Left forelimb (tissue), 1 donor: ENCODE results near the gene SNAI3.

Experiments used
- DNase-seq: peaks from one replicate; pipeline ENCODE4 v3.0.0-alpha.2; 2018; ENCODE audit warnings: low spot score

Gene SNAI3

DNA sequence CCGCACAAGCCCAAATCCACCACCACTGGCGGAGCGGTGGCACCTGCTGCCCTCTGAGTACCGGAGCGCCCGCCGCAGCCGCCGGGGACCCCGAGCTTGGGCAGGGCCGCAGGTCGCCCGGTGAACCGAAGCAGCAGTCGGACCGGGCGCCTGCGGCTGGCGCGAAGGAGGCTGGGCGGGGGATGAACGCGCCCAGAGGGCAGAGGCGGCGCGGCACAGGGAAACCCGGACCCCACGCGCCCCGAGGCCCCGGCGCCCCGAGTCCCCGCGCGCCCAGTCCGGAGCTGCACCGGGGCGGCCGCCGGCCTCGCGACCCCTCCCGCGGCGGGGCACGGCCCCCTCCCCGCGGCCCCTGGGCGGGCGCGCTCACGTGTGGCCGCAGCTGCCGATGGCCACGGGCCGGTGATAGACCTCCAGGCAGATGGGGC lies 19.5 kb upstream of the SNAI3 start:
- no peak for DNase-seq

DNA sequence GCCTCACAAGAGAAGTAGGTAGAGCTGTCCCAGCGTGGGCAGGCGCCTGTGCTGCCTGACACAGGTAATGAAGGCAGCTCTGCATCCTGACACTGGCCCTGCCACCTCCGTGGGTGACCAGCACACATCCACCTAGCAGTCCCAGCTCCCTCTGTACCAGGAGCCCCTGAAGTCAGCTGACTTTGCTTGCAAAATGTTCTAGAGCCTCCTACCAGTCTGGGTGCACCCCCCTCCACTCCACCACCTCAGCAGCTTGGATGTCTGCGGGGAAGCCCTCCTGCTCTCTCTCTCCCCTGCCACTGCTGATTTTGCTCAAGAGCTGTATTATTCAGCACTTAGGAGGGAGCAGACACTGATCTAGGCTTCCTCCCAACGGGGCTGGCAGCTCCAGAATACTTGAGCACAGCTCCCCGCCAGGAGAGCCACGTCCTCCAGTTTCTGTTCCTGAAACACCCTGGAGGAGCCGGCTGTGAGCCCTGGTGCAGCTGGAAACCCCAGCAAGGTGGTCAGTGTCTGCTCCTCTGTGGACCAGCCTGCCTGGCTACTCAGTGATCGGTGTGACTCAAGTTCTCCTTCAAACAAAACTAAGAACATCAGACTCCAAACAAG lies 18.9 kb upstream of the SNAI3 start:
- no peak for DNase-seq

DNA sequence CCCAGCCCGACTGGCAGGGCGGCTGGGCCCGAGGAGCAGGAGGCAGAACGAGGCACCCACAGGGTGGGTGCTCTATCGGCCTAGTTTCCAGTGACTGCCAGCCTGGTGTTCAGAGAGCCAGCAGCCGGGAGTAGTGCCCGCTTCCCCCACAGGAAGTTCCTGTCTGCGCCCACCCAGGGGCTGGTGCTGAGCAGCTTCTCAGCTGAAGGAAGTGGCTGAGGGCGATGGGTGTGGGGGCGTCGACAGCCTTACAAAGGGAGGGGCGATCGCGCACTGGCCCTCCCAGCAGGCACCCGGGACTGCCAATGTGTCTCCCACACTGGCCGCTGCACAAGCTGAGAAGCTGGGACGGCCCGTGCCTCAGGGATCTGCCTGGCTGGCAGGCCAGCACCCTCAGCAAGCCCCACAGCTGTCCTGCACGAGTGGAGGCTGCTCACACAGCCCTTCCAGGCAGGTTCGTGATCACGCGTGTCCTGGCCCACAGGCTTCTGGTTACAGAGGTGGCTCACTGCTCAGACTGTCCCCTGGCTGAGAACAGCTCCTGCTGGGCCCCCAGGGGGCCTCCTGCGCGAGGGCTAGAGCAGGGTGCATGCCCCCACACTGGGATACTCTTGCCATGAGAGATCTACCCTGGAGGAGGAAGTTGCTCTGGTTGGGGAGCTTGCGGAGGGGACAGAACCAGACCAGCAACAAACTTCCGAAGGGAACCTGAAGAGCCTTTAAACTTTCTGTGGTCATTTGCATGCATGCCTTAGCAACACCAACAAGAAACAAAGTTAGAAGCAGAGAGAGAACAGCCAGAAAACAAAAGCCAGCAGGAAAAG lies 17.4 kb upstream of the SNAI3 start:
- DNase-seq: no peak

DNA sequence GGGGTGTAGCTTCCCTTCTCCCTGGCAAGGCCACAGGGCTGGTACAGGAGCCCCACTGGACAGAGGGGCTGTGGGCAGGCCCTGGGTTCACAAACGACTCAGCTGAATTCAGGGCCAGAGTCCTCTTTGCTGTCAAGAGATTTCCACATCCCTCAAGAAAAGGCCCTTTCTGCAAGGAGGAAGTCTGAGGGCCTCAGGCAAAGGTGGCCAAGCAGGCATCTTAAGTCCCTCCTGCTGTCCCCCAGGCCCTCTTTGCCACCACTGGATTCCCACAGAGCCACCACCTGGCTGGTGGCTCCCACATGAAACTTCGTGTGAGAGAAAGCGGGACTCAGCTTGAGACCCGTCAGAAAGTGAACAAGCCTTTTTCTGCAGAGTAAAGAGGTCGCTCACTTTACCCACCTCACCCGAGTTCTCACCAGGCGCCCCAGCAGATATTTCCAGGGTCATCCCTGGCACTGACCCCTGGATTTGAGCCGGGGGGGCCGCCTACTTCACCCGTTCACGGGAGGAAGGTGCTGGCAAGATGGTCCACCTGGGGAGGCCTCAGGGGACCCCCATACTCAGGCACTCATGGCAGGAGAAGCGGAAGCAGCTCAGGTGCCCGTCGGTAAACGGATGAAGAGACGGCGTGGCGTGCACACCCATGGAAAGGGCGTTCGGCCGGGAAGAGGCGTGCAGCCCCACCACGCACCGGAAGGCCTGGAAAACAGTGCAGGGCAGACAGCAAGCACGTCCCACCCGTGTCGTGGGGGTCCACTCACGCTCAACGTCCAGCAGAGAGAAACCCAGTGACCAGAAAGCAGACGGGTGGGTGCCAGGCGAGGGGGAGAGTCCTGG lies 16.3 kb upstream of the SNAI3 start:
- DNase-seq: no peak

DNA sequence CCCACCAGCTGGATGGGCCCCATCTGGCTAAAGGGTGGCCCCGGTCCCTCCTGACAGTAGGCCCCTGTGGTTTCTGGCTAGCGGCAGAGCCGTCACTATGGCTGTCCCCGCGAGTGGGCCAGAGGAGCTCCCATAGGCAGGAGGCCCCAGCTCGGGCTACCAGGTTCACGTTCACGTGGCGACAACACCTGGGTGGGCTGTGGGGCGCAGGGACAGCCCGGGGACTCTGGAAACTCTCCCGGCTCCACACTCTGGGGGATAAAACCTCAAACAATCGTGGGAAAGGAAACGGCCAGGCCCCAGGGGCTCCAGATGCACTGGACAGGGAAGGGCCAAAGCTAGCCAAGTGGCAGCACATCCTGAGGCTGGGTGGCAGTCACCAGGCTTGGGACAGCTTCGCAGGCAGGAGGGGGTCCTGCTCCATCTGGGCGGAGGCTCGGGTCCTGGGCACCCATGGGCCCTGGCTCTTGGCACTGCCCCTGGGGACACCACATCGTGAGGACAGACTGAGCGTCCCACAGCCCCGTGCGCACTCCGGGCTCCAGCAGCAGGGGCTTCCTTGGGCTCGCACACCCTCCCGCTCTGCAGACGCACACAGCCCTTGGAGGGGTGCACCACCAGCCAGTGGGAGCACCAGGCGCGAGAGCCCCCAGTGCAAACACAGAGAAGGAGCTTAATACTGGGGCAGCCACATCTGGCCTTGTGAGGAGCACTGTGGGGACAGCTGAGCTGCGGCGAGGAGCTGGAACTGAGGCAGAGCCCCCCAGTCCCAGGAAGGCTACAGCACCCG lies 15.5 kb upstream of the SNAI3 start:
- DNase-seq: no peak

DNA sequence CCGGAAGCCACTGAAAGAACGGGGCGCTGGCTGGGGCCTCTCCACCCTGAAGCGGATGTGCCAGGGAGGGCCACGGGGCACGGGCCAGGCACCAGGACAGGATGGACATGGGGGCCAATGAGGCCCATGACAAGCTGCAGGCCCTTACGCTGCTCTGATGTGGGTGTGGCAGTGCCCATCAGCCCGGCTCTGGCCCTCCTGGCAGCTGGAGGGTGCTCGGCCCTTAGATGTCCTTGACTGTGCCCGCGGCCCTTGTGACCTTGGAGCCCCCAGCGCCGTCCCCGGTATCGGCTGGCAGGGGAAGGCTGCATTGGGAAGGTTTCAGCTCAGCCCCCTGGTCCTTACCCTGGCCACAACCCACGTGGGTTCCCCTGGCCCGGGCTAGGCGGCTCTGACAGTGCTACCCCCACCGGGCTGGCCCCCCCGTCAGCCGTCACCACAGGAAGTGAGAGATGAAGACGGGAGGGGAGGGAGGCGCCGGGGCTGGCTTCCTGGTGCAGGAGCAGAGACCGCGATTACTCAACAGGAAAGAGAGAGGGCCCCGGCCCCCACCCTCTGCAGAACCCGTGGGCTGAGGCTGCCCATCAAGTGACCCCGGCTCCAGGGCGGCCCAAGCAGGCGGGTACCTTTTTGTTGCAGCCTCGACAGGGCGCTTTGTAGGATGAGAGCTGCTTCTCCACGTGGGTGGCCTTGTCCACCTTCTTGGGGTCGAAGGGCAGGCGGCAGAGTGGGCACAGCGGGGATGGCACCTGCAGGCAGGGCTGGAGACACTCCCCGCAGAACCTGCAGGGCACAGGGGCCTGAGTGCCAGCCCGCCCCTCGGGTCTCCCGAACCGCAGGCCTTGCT lies 14.6 kb upstream of the SNAI3 start:
- DNase-seq: no peak

DNA sequence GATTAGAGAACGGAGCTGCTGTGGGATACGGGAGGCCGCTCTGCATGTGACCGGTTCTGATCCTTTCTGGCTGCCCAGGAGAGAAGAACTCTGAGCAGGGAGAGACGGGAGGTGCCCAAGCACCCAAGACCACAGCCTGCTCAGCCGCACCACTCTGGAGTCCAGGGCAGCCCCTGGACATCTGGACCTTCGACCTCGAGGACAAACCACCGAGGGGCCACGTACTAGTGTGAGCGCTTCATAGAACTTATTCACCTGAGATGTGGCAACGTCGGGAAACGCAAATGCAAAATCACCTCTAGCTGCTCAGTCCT lies 14.0 kb upstream of the SNAI3 start:
- no peak for DNase-seq

DNA sequence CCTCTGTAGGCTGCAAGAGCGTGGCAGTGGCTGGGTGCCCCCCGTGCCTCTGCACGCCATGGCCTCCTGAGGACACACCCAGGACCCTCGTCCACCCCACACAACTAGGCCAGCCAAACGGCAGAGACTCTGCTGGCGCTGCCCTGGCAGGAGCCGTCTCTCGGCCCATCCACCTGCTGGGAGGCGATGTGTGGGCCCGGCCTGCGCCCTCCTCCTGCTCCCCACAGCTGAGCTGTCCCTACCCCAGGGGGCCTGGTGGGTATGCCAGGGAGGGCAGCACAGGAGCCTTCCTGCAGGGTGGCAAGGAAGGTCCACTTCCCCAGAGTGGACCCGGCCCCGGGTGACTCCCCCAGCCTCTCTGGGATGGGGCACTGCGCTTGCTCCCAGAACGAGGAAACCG lies 12.9 kb upstream of the SNAI3 start:
- no peak for DNase-seq

DNA sequence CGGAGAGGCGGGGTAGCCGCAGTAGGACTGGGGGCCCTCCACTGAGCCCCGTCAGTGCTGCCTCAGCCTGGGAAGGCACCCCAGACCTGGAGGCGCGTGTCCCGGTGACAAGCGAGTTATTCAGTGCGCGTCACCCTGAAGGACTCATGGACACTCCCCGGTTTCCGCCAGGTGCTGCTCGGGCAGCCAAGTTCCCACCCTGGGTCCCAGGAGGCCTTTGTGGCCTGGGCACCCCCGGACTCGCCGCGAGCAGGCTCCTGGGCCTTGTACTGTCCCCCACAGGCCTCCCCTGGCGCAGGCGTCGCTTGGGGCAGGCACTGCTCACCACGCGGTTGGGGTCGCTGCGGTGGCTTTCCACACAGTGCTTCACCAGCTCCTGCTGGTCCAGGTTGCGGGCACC lies 12.3 kb upstream of the SNAI3 start:
- DNase-seq: no peak

DNA sequence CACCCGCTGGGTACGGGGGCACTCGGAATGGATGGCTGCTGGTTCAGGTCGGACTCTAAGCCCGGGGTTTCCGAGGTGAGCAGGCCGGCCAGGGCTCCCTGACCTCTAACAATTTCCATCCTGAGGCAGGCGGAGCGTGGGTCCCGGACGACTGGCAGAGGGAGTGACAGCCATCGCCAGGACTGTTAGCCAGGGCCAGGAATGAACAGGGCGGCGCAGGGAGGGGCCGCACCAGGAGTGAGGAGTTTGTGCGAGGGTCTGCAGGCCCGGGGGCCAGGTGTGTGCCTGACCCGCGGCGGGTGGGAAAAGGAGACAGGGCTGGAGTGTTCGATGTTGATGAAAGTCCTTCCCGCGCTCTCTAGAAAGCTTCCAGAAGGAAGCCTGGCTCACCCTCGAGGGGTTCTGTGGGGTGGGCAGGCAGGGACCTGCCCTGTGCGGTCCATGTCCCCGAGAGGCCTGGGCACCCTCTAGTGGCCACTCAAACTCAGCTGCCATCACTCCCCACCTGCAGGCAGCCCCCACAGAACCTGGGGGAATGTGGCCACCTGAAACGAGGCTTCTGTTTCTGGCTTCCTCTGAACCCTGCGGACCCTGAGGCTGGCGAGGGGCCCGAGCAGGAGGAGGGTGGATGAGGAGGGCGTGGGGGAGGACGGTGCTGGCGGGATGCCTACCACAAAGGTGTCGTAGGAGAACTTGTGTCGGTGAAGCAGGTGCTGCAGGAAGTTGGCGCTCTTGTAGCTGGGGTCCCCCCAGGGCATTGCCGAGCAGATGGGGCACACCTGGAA lies 11.7 kb upstream of the SNAI3 start:
- no peak for DNase-seq

DNA sequence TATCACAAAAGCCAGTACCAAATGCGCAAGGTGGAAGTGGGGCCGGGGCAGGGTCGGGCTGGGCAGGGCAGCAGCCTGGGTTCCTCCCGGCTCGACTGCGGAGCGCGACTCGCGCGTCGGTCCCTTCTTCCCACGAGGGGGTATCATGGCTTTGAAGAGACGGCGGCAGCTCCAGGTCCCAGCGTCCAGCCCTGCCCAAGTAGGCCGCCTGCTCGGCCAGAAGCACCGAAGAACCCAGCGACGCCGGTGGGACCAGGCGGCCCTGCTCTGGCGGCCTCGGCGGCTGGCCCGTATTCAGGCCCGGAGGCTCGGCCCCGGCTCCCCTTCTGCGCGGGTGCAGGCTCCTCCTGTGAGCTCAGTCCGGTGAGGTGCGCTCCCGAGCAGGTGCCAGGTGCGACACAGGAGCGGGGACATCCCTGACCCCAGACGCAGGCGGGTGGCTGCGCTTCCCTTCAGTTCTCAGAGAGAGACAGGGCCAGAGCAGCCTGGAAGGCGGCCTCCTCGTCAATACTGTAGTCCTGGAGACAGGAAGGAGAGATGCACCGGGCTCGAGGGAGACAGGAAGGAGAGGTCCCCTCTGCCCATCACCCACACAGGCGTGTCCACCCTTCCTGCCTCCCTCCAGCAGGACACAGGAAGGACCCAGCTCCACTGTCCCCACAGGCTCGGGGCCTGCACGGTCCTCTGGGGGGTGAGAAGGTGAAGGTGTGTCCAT lies 11.0 kb upstream of the SNAI3 start:
- DNase-seq: no peak

DNA sequence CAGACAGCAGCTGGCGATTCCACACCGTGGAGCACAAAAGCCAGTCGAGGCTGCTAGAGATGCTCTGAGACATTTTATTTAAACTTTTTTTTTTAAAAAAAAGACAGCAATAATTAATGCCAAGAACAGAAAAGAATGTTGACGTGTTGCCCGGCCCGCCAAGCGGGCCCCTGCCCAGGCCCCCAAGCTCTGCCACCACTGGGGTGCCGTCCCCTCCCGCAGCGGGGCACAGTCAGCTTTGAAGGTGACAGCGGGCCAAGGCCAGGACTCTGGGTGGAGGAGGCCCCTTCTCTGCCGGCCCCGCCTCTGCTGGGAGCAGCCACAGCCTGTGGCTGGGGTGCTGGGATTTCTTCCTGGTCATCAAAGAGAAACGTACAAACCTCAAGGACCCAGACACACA lies 10.1 kb upstream of the SNAI3 start:
- no peak for DNase-seq

DNA sequence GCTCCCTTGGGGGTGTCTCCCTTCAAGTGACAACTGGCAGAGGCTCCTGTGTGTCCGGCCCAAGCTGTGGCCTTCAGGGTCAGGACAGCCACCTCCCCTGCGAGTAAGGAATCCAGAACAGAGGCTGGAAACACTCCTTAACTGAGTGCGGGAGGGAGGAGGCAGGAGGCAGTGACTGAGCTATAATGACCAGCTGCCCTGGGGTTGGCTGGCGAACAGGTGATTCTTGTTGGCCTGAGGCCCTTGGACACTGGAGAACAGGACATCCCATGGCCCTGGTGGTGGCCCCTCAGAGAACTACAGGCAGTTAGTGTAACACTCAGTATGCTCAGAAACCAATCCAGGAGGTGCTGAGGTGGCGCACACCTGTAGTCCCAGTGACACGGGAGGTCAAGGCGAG lies 9.4 kb upstream of the SNAI3 start:
- DNase-seq: no peak

DNA sequence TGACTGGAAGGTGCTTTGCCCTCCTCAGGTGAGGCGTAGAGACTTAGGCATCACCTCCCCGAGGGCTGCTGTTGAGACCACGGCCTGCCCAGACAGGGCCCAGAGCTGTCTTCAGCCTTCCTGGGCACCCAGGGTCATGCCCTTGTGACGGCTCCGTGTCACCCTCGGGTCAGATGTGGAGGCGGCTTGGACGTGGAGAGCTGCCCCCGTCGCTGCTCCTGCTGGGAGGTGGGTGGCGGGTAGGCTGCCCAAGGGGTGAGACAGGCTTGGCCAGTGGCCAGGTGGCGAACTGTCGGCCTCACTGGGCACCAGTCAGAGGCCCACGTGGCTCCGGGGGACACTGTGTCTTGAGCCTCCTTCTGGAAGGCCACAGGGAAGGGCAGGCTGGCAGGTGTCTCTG lies 8.9 kb upstream of the SNAI3 start:
- no peak for DNase-seq

DNA sequence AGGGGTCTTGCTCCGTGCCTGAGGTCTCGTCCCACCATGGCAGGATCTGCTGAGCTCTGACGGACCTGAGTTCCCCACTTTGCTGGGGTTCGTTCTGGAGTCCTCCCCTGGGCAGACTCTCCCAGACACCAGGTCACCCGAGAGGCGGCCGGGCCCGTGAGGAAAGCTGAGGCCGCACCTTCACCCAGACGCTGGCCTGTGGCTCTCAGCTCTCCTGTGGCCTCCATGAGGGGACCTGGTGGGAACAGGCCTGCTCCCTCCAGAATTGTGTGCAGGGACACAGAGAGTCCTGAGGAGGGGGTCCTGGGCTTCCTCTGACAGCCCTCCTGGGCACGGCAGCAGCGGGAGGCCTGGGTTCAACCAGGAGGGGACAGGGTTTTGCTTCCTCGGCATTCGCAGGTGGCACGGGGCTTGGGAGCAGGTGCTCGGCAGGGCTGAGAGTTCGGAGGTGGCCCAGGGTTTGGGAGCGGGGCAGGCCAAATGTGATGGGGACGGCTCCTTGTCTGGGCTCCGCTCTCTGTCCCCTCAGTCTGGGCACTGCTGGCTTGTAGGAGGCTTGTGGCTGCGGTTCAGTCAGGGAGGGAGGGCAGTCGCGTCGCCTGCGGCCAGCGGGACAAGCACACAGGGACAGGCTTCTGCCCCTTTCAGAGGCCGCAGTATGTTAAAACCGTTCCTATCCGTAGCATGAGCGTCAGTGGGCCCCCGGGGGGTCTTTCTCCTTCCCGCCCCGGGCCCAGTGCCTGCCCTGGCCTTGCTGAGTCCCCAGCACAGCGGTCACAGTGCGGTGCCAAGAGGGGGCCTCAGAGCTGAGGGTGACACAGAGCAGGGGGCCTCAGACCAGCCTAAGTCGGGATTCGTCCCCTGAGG lies 8.1 kb upstream of the SNAI3 start:
- DNase-seq: no peak

DNA sequence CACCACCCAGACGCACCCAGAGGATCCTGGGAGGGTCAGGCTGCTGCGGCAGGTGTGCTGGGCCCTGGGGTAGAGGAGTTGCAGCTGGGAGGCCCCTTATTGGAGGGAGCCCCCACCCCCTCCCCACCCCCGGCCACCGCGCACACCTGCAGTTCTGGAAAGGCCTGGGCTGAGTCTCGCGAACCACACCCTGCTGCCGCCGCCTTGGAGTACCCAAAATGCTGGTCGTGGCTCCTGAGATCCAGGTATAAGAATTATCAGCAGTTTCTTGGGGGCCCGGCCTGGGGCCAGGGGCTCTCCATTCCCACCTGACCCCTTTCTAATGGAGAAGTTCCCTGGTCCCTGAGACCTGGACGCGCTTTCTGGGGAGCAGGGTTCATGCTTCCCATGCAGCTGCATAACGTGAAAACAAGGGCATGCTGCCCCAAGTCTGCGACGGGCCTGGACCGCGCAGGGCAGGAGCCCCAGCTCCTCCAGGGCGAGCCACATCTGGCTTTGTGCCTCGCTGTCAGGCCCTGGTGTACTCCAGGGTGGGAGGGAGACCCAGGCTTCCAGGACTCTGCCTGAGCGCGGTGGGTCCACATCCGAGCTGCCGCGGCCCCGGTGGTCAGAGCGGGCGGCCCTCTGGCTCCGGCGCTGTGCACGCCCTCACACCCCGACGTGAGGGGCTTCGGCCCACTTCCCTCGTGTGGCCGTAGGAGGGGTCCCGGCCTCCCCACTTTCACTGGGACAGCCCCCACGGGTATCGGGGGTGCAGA lies 7.3 kb upstream of the SNAI3 start:
- DNase-seq: no peak

DNA sequence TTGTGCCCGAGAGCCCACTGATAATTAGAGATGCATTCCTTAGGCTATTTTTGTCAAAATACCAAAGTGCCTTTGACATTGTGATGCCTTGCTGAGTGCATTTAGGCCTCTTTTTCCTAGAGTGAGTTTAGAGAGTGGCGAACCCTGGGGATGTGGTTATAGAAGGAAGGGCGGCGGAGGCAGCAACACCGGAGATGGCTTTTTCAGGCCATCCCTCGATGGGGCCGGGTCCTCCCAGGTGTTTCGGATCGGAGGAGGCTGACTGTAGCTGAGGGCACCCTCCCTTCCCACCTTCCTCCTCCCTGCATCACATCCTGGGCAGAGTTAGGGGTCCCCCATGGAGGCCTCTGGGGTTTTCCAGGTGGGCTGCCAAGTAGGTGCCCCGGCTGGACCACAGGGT lies 6.6 kb upstream of the SNAI3 start:
- DNase-seq: no peak

DNA sequence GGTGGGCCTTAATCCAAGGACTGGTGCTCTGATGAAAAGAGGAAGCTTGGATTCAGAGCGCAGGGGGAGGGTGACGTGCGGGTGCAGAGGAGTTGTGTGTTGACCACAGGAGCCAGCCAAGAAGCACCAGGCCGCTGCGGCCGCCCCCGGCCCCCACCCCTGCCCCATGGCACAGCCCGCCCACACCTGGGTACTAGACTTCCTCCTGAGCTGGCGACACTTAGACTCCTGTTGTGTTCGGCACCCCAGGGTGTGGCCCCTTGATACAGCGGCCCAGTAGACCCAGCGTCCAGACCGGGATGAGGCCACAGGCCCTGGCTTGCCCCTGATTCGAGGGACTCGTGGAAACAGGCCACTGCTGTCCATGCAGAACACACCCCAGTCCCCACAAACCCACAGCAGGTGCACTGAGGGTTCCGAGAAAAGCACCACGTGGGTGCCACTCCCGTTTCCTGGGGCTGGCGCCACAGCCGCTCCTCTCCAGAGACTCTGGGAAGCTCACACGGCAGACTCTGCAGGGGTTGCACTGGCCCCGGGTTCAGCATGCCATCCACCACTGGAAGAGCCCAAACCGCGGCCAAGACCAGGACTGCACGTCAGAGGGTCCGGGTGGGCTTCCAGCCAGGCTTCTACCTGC lies 5.7 kb upstream of the SNAI3 start:
- DNase-seq: no peak
